Fibroblast of lung (primary cell): ENCODE measurements around the gene ZBTB43.
"Not testable (repeated sequence)": the region's sequence is repeated elsewhere in the genome, so short reads cannot be mapped to it uniquely, and the experiment has no call there.

Experiments used
- EZH2 ChIP-seq: IDR thresholded peaks from 2 replicates; pipeline ENCODE4 v1.5.1; 2012; ENCODE audit warnings: low read length, control low read depth, mild to moderate bottlenecking; ENCODE audit errors: missing control alignments
- TF ChIP-seq, protein P1 (sequence below), 2 donors: IDR thresholded peaks in 1 of 2; conservative IDR thresholded peaks in 1 of 2; 1 replicate in 1 of 2; 2 replicates in 1 of 2; pipeline ENCODE4 v1.5.1; 2011 to 2012; ENCODE audit warnings: low read length in 2 of 2, control low read depth in 1 of 2, inconsistent platforms in 1 of 2, low read depth in 1 of 2, mild to moderate bottlenecking in 1 of 2

DNA sequence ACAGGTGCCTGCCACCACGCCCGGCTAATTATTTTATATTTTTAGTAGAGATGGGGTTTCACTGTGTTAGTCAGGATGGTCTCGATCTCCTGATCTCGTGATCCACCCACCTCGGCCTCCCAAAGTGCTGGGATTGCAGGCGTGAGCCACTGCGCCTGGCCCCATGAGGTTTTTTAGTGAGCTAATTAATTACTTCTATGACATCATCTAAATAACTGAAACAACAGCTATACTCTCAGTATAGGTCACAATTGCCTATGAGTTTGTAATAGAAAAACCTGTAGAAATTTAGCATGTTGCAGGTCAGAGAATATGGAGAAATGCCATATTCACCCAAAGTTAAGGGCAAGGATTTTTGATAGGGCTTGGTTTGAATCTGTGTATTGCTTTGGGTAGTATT, 12.8 kb downstream of the ZBTB43 start:
- TF ChIP-seq, protein P1, sequence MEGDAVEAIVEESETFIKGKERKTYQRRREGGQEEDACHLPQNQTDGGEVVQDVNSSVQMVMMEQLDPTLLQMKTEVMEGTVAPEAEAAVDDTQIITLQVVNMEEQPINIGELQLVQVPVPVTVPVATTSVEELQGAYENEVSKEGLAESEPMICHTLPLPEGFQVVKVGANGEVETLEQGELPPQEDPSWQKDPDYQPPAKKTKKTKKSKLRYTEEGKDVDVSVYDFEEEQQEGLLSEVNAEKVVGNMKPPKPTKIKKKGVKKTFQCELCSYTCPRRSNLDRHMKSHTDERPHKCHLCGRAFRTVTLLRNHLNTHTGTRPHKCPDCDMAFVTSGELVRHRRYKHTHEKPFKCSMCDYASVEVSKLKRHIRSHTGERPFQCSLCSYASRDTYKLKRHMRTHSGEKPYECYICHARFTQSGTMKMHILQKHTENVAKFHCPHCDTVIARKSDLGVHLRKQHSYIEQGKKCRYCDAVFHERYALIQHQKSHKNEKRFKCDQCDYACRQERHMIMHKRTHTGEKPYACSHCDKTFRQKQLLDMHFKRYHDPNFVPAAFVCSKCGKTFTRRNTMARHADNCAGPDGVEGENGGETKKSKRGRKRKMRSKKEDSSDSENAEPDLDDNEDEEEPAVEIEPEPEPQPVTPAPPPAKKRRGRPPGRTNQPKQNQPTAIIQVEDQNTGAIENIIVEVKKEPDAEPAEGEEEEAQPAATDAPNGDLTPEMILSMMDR (conservative IDR thresholded peaks at IDR 0.05 in 1 of 2, IDR thresholded peaks at IDR 0.05 in 1 of 2; ENCODE audit: low read depth in 1 of 2, low read length in 2 of 2), result not testable (repeated sequence)
- not testable (repeated sequence) for TF ChIP-seq EZH2
